SK-N-DZ (cell line): ENCODE results near the gene CCDC175. TPM values are rescaled to one million over a fixed set of nuclear protein-coding genes. Genes with fewer than 3 reads are reported as not detected.
A peak's percentile ranks its signal among the peaks of the same experiment; 100 is the strongest.

ENCODE experiments used
- DNase-seq: peaks from one replicate; pipeline ENCODE4 v3.0.0-alpha.2; 2015; ENCODE audit warnings: low spot score
- polyA plus RNA-seq, 2 experiments: library from polyadenylated mRNA; depleted of rRNA; stranded (reverse); fragments of >200 nt; gene quantifications; 2 replicates each; pipeline ENCODE4 v1.2.3, GENCODE V29; 2014

CCDC175 gene
- not detected in 2 replicates for polyA plus RNA-seq (2014; cell fraction: cytosol; rRNA removed)
- polyA plus RNA-seq (2014; cell fraction: nucleus; rRNA removed), result not detected in 2 replicates

- peak; percentile 74 for DNase-seq
Observed at GRCh38 chr14:59576332-59577294, at the start of gene CCDC175. Gene CCDC175, minus strand, starts transcription at chr14:59576812. Its CDS starts 37 bp downstream, at chr14:59576775.

GRCh38 chr14:59622631-59623030 is 46.0 kb upstream of the CCDC175 start:
- DNase-seq, result no peak

- no peak for DNase-seq
Observed at GRCh38 chr14:59619061-59619460, 42.4 kb upstream of the CCDC175 start.

GRCh38 chr14:59601056-59601455 is 24.4 kb upstream of the CCDC175 start:
- DNase-seq, result no peak

- no peak for DNase-seq
Observed at GRCh38 chr14:59600211-59600945, 23.8 kb upstream of the CCDC175 start.

GRCh38 chr14:59595071-59595470 is 18.5 kb upstream of the CCDC175 start:
- DNase-seq, result no peak

- no peak for DNase-seq
Observed at GRCh38 chr14:59591641-59592370, 15.2 kb upstream of the CCDC175 start.

GRCh38 chr14:59588101-59588500 is 11.5 kb upstream of the CCDC175 start:
- no peak for DNase-seq

GRCh38 chr14:59585891-59586554 is 9.4 kb upstream of the CCDC175 start:
- DNase-seq, result no peak

- DNase-seq, result no peak
Observed at GRCh38 chr14:59583755-59584154, 7.1 kb upstream of the CCDC175 start.

- no peak for DNase-seq
Observed at GRCh38 chr14:59582845-59583509, 6.4 kb upstream of the CCDC175 start.

- no peak for DNase-seq
Observed at GRCh38 chr14:59582161-59582560, 5.5 kb upstream of the CCDC175 start.

- DNase-seq, result no peak
Observed at GRCh38 chr14:59580911-59581310, 4.3 kb upstream of the CCDC175 start.

- DNase-seq, result no peak
Observed at GRCh38 chr14:59570122-59570521, 6.5 kb downstream of the CCDC175 start.

GRCh38 chr14:59566725-59567124 is 9.9 kb downstream of the CCDC175 start:
- no peak for DNase-seq

GRCh38 chr14:59566296-59566695 is 10.3 kb downstream of the CCDC175 start:
- no peak for DNase-seq

GRCh38 chr14:59565087-59565486 is 11.5 kb downstream of the CCDC175 start:
- no peak for DNase-seq

- DNase-seq, result no peak
Observed at GRCh38 chr14:59564366-59564765, 12.2 kb downstream of the CCDC175 start.

- no peak for DNase-seq
Observed at GRCh38 chr14:59547310-59547709, 29.3 kb downstream of the CCDC175 start.

GRCh38 chr14:59543873-59544272 is 32.7 kb downstream of the CCDC175 start:
- no peak for DNase-seq

- DNase-seq, result no peak
Observed at GRCh38 chr14:59541731-59542130, 34.9 kb downstream of the CCDC175 start.
